Fibroblast of pulmonary artery (primary cell): ENCODE data around the gene MBOAT7.
"Not testable (repeated sequence)": the region's sequence is repeated elsewhere in the genome, so short reads cannot be mapped to it uniquely, and the experiment has no call there.

Source experiments
- DNase-seq: peaks from one replicate; pipeline ENCODE4 v3.0.0-alpha.2; 2010; ENCODE audit warnings: low read depth
- H3K4me3 ChIP-seq: replicated peaks from 2 replicates; pipeline ENCODE4 v1.5.1; 2011; ENCODE audit warnings: low read depth, mild to moderate bottlenecking, control low read depth, low read length, moderate library complexity
- CTCF ChIP-seq: IDR thresholded peaks from 2 replicates; pipeline ENCODE4 v1.5.1; 2011; ENCODE audit warnings: mild to moderate bottlenecking, control low read depth, low read length, inconsistent platforms; ENCODE audit errors: missing control alignments

Gene MBOAT7

GRCh38 chr19:54186934-54187381, 2.4 kb downstream of the MBOAT7 start:
- H3K4me3 ChIP-seq = no peak overlapping the region
- no peak for TF ChIP-seq CTCF
- no peak for DNase-seq

- no peak for TF ChIP-seq CTCF
- no peak overlapping the region for H3K4me3 ChIP-seq
- no peak for DNase-seq
Observed at GRCh38 chr19:54186351-54186750, 3.0 kb downstream of the MBOAT7 start.

- no peak overlapping the region for H3K4me3 ChIP-seq
- DNase-seq = no peak
- no peak for TF ChIP-seq CTCF
Observed at GRCh38 chr19:54183431-54183830, 5.9 kb downstream of the MBOAT7 start.

- not testable (repeated sequence) for H3K4me3 ChIP-seq, DNase-seq
Observed at GRCh38 chr19:54181894-54182293, 7.5 kb downstream of the MBOAT7 start.

GRCh38 chr19:54180691-54181091, 8.7 kb downstream of the MBOAT7 start:
- H3K4me3 ChIP-seq = no peak overlapping the region
- TF ChIP-seq CTCF = no peak
- no peak for DNase-seq

GRCh38 chr19:54179921-54180461, 9.4 kb downstream of the MBOAT7 start:
- peak; percentile 72 for DNase-seq
- H3K4me3 ChIP-seq = no peak overlapping the region
- TF ChIP-seq CTCF = peak; percentile 48

GRCh38 chr19:54179262-54179852, 10.0 kb downstream of the MBOAT7 start:
- H3K4me3 ChIP-seq = no peak overlapping the region
- TF ChIP-seq CTCF = no peak
- no peak for DNase-seq
